HG03103 (cell line): ENCODE measurements around the gene BIRC5.
A peak's percentile ranks its signal among the peaks of the same experiment; 100 is the strongest.

Experiments used
- ATAC-seq: cut with Tn5 transposase; IDR thresholded peaks from one replicate; pipeline ENCODE4 v1.9.1; 2021; ENCODE audit warnings: low read depth; ENCODE audit not compliant: unreplicated experiment

The BIRC5 gene

GRCh38 chr17:78183916-78184315, 30.1 kb upstream of the BIRC5 start:
- no peak for ATAC-seq

- ATAC-seq: no peak
These were observed 29.7 kb upstream of the BIRC5 start for GRCh38 chr17:78184351-78184750.

- no peak for ATAC-seq
These were observed 29.2 kb upstream of the BIRC5 start for GRCh38 chr17:78184868-78185267.

GRCh38 chr17:78185981-78186691, 27.9 kb upstream of the BIRC5 start:
- no peak for ATAC-seq

- peak; percentile 88 for ATAC-seq
These were observed 27.1 kb upstream of the BIRC5 start, which contains the start of the genes AFMID and TK1 for GRCh38 chr17:78186692-78187595. AFMID (plus strand) TSS chr17:78187362; CDS start chr17:78187371, 9 bp downstream. TK1 (minus strand) TSS chr17:78187052; CDS start chr17:78186994, 58 bp downstream.

GRCh38 chr17:78196716-78197115, 17.3 kb upstream of the BIRC5 start:
- ATAC-seq: no peak

- ATAC-seq: no peak
These were observed 16.8 kb upstream of the BIRC5 start for GRCh38 chr17:78197147-78197832.

GRCh38 chr17:78200451-78200850, 13.6 kb upstream of the BIRC5 start:
- ATAC-seq: no peak

- ATAC-seq: no peak
These were observed 11.4 kb upstream of the BIRC5 start for GRCh38 chr17:78202666-78203065.

GRCh38 chr17:78204387-78205123, 9.5 kb upstream of the BIRC5 start:
- no peak for ATAC-seq

- ATAC-seq: no peak
These were observed 8.8 kb upstream of the BIRC5 start for GRCh38 chr17:78205124-78205775.

GRCh38 chr17:78206298-78206697, 7.8 kb upstream of the BIRC5 start:
- ATAC-seq: no peak

- ATAC-seq: no peak
These were observed 5.6 kb upstream of the BIRC5 start for GRCh38 chr17:78208486-78208885.

- ATAC-seq: no peak
These were observed 3.9 kb upstream of the BIRC5 start for GRCh38 chr17:78210111-78210510.

GRCh38 chr17:78211032-78211431, 3.0 kb upstream of the BIRC5 start:
- ATAC-seq: no peak

- no peak for ATAC-seq
These were observed 631 bp downstream of the BIRC5 start for GRCh38 chr17:78214706-78215061.

- ATAC-seq: no peak
These were observed 5.5 kb downstream of the BIRC5 start for GRCh38 chr17:78219396-78220150.

GRCh38 chr17:78223061-78223460, 9.0 kb downstream of the BIRC5 start:
- no peak for ATAC-seq

GRCh38 chr17:78223765-78224164, 9.7 kb downstream of the BIRC5 start:
- no peak for ATAC-seq
